ENCODE measurements around the gene MXI1. TPM values are rescaled to one million over a fixed set of nuclear protein-coding genes. Genes with fewer than 3 reads are reported as not detected.

Gene MXI1
- total RNA-seq, 1 donor from 2014 or later, result 23.5 TPM

GRCh38 chr10:110208614-110209453, 1.4 kb downstream of the MXI1 start:
- Histone ChIP-seq H3K27me3 (peaks cover 86% of the 10 kb centered on the region), H2AFZ (replicated peaks) (peak overlapping the region; percentile 69)
- H3K27me3 Mint-ChIP-seq (ENCODE audit: insufficient read depth, low read depth), result peaks cover 20% of the 10 kb centered on the region

DNA sequence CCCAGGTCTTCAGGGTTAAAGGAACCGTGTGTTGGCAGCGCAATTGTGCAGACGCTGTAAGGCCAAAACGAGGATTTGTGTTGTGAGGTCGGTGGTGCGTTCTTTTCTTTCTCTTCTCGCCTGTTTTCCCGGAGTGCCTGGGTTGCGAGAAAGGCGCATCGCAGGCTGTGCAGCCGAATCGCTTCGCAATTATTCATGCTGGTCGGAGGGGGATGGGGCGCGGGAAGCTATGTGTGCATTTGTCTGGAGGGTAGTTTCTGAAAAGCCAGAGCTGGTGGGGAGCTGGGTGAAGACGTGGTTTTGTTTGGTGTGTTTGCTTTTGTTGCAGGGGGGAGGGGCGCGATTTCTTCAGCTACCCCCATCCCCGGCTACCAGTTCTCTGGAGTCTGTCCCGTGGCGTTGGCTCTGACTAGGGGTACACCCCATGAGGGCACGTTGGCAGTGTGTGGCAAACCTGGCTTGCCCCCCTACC, 2.1 kb downstream of the MXI1 start:
- DNase-seq (ENCODE audit: low spot score), result peak; percentile 71
- Histone ChIP-seq H3K36me3 (no peaks in the 10 kb centered on the region), H3K27ac (no peak overlapping the region), H3K4me1 (peaks cover 25% of the 10 kb centered on the region), H3K79me2 (ENCODE audit: low read depth) (no peaks in the 10 kb centered on the region), H3F3A (ENCODE audit: low read depth) (peaks cover 31% of the 10 kb centered on the region), H4K20me1 (ENCODE audit: low read depth) (peaks cover 45% of the 10 kb centered on the region), H3K4me3 (peak overlapping the region; percentile 84), H3K27me3 (peaks cover 87% of the 10 kb centered on the region), H3K9me3 (ENCODE audit: low read depth) (no peaks in the 10 kb centered on the region), H3K4me2 (peak overlapping the region; percentile 97), H2AFZ (replicated peaks) (peak overlapping the region; percentile 44), H3K9ac (no peak overlapping the region)
- H3K4me3 Mint-ChIP-seq, result peak overlapping the region; percentile 99
- H3K4me1 Mint-ChIP-seq, result peaks cover 54% of the 10 kb centered on the region
- H3K9me3 Mint-ChIP-seq, result no peaks in the 10 kb centered on the region
- TF ChIP-seq EZH2phosphoT487 (IDR thresholded peaks at IDR 0.05) (no peak), CTCF (IDR thresholded peaks at IDR 0.05) (no peak), EZH2 (IDR thresholded peaks at IDR 0.05) (no peak)
- peaks cover 20% of the 10 kb centered on the region for H3K27me3 Mint-ChIP-seq (ENCODE audit: insufficient read depth, low read depth)
- H3K36me3 Mint-ChIP-seq, result peaks cover 1% of the 10 kb centered on the region
- H3K27ac Mint-ChIP-seq, result peak overlapping the region; percentile 74

More at GRCh38 chr10:110208614-110209453, 1.4 kb downstream of the MXI1 start:
- Histone ChIP-seq H3K9me3 (ENCODE audit: low read depth) (no peaks in the 10 kb centered on the region), H3K36me3 (no peaks in the 10 kb centered on the region), H3K27ac (no peak overlapping the region), H3K4me2 (peak overlapping the region; percentile 97), H3K79me2 (ENCODE audit: low read depth) (no peaks in the 10 kb centered on the region), H3K9ac (no peak overlapping the region), H3K4me1 (peaks cover 25% of the 10 kb centered on the region), H4K20me1 (ENCODE audit: low read depth) (peaks cover 38% of the 10 kb centered on the region), H3K4me3 (peak overlapping the region; percentile 84), H3F3A (ENCODE audit: low read depth) (peaks cover 31% of the 10 kb centered on the region)
- Mint-ChIP-seq H3K4me1 (peaks cover 51% of the 10 kb centered on the region), H3K4me3 (peak overlapping the region; percentile 99), H3K36me3 (peaks cover 1% of the 10 kb centered on the region), H3K27ac (peak overlapping the region; percentile 91), H3K9me3 (no peaks in the 10 kb centered on the region)
- DNase-seq (ENCODE audit: low spot score), result peak; percentile 46
- TF ChIP-seq CTCF (IDR thresholded peaks at IDR 0.05) (no peak), EZH2phosphoT487 (IDR thresholded peaks at IDR 0.05) (peak; percentile 30), EZH2 (IDR thresholded peaks at IDR 0.05) (peak; percentile 68)

DNA sequence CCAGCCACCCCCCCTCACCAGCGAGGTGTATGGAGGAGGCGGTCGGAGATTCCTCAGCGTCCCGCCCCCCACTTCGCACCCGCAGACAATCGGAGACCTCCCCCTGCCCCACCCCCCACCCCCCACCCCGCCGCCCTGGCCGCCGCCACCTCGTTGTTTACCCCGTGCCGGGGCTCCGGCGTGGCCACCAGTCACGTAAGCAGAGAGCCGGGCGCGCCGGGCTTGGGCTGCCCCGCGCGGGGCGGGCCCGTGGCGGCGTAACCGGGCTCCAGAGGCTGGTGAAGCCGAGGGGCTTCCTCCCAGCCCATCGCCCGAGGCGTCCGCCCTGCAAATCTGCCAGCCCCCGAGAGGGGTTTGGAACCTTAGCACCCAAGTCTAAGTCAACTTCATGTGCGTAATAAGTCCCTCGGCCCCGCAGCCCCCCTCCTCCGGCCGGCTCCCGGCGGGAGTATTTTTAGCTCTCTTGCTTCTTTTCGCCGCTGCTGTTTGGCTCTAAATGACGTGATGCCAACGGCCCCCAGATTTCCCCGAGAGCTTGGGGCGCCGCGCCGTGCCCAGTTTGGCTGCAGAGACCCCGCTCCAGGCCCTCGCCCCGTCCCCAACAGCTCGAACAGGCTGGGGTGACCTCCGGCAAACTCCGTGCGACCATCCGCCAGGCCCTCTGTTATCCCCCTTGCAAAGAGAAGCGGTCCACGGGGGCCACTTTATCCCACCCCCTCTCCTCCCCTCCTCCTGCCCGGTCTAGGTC, 2.7 kb downstream of the MXI1 start:
- Histone ChIP-seq H3K79me2 (ENCODE audit: low read depth) (no peaks in the 10 kb centered on the region), H3K27ac (no peak overlapping the region), H3K27me3 (peaks cover 85% of the 10 kb centered on the region), H3K9ac (no peak overlapping the region), H3K9me3 (ENCODE audit: low read depth) (no peaks in the 10 kb centered on the region), H3K4me2 (peak overlapping the region; percentile 97), H2AFZ (replicated peaks) (no peak overlapping the region), H3K36me3 (no peaks in the 10 kb centered on the region), H3K4me3 (peak overlapping the region; percentile 84), H3K4me1 (peaks cover 19% of the 10 kb centered on the region), H4K20me1 (ENCODE audit: low read depth) (peaks cover 46% of the 10 kb centered on the region), H3F3A (ENCODE audit: low read depth) (peaks cover 31% of the 10 kb centered on the region)
- no peaks in the 10 kb centered on the region for H3K9me3 Mint-ChIP-seq
- H3K27ac Mint-ChIP-seq, result peak overlapping the region; percentile 66
- peaks cover 1% of the 10 kb centered on the region for H3K36me3 Mint-ChIP-seq
- peak; percentile 64 for TF ChIP-seq EZH2phosphoT487 (IDR thresholded peaks at IDR 0.05)
- TF ChIP-seq CTCF (IDR thresholded peaks at IDR 0.05), result no peak
- H3K4me1 Mint-ChIP-seq, result peaks cover 51% of the 10 kb centered on the region
- peak overlapping the region; percentile 99 for H3K4me3 Mint-ChIP-seq
- H3K27me3 Mint-ChIP-seq (ENCODE audit: insufficient read depth, low read depth), result peaks cover 18% of the 10 kb centered on the region
- DNase-seq (ENCODE audit: low spot score), result peak; percentile 53
